ENCODE results near the gene MPLKIP. TPM values are rescaled to one million over a fixed set of nuclear protein-coding genes. Genes with fewer than 3 reads are reported as not detected.
"Not testable (repeated sequence)": the region's sequence is repeated elsewhere in the genome, so short reads cannot be mapped to it uniquely, and the experiment has no call there.

The MPLKIP gene
- total and polyA plus RNA-seq, 2 experiments from 2014 or later: 44.6 to 51.5 TPM

- H2AFZ ChIP-seq; H3K36me3 ChIP-seq (ENCODE audit: low read depth); H4K20me1 ChIP-seq (ENCODE audit: insufficient read depth); H3K9me3 ChIP-seq (ENCODE audit: low read depth); H3K4me1 ChIP-seq (ENCODE audit: insufficient read depth); H3K4me2 ChIP-seq (ENCODE audit: unreplicated experiment); DNase-seq; H3K27ac ChIP-seq; H3K79me2 ChIP-seq (ENCODE audit: insufficient read depth); H3K27me3 ChIP-seq (replicated peaks; ENCODE audit: insufficient read depth); H3K9me2 ChIP-seq (ENCODE audit: insufficient read depth); H3K4me3 ChIP-seq; in situ Hi-C loops (cut with MboI); H3K9ac ChIP-seq; H3F3A ChIP-seq (ENCODE audit: insufficient read depth): not testable (repeated sequence)
- 74 to 83% methylated on average over 3 of the region's 3 CpGs for WGBS, 2 experiments (ENCODE audit: low coverage in 1 of 2, low lambda C conversion rate in 2 of 2, missing lambda C conversion rate in 2 of 2)
These were observed 33.8 kb upstream of the MPLKIP start for GRCh38 chr7:40168266-40168665.

DNA sequence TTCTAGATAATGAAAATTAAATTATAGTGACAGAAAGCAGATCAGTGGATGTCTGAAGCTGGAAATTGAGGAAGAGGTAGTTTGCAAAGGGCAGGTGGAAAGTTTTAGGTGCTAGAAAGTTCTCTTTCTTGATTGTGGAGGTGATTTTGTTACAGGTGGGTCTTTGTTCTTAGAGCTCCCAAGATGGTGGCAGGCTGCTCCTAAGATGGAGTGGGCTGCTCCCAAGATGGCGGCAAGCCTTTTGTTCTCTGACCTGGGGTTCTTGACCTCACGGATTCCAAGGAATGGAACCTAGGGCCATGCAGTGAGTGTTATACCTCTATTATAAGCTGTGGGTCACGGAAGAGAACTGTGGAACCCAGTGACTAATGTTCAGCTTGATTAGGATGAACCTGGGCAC lies 32.9 kb upstream of the MPLKIP start:
- no peaks in the 10 kb centered on the region for H3F3A ChIP-seq (ENCODE audit: insufficient read depth)
- no peaks in the 10 kb centered on the region for H3K4me1 ChIP-seq (ENCODE audit: insufficient read depth)
- in situ Hi-C loops (cut with MboI): no loop called here

DNA sequence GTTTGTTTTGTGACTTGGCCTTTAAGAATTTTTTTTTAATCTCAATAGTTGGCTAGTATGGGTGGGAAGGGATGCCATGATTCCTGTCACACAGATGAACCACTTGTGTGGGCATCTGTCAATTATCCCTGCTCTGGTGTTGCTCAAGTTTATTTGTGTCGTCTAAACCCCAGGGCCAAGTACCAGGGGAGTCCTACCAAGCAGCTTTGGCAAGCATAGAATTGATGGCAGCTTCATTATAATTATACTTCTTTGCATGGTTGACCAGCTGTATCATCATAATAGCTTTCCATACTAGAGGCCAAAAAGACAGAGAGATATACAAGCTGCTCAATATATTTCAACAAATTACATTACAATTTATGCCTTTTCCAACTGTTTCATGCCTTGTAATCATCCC lies 30.8 kb upstream of the MPLKIP start:
- WGBS, 2 experiments (ENCODE audit: low coverage in 1 of 2, low lambda C conversion rate in 2 of 2, missing lambda C conversion rate in 2 of 2): 0 to 4% methylated on average over 1 of the region's 1 CpG
- Histone ChIP-seq H3K36me3 (ENCODE audit: low read depth) (no peaks in the 10 kb centered on the region), H3F3A (ENCODE audit: insufficient read depth) (no peaks in the 10 kb centered on the region), H3K9me2 (ENCODE audit: insufficient read depth) (no peaks in the 10 kb centered on the region), H3K27ac (no peak overlapping the region), H3K79me2 (ENCODE audit: insufficient read depth) (no peaks in the 10 kb centered on the region), H3K9ac (no peak overlapping the region), H3K4me3 (no peak overlapping the region), H3K4me1 (ENCODE audit: insufficient read depth) (no peaks in the 10 kb centered on the region), H2AFZ (no peak overlapping the region), H4K20me1 (ENCODE audit: insufficient read depth) (no peaks in the 10 kb centered on the region), H3K4me2 (ENCODE audit: unreplicated experiment) (no peak overlapping the region), H3K9me3 (ENCODE audit: low read depth) (no peaks in the 10 kb centered on the region), H3K27me3 (replicated peaks; ENCODE audit: insufficient read depth) (no peaks in the 10 kb centered on the region)
- no peak for DNase-seq
- TF ChIP-seq EZH2 (IDR thresholded peaks at IDR 0.05; ENCODE audit: insufficient read depth, poor library complexity, severe bottlenecking): no peak
- in situ Hi-C loops (cut with MboI): no loop called here

More for the DNA sequence above, 32.9 kb upstream of the MPLKIP start:
- Histone ChIP-seq H3K27ac (no peak overlapping the region), H3K4me2 (ENCODE audit: unreplicated experiment) (no peak overlapping the region), H2AFZ (no peak overlapping the region), H3K4me3 (no peak overlapping the region), H3K36me3 (ENCODE audit: low read depth) (no peaks in the 10 kb centered on the region), H3K9ac (no peak overlapping the region), H3K9me2 (ENCODE audit: insufficient read depth) (no peaks in the 10 kb centered on the region), H3K27me3 (replicated peaks; ENCODE audit: insufficient read depth) (no peaks in the 10 kb centered on the region), H4K20me1 (ENCODE audit: insufficient read depth) (no peaks in the 10 kb centered on the region), H3K9me3 (ENCODE audit: low read depth) (no peaks in the 10 kb centered on the region), H3K79me2 (ENCODE audit: insufficient read depth) (no peaks in the 10 kb centered on the region)
- 86 to 93% methylated on average over 3 of the region's 3 CpGs for WGBS, 2 experiments (ENCODE audit: low coverage in 1 of 2, low lambda C conversion rate in 2 of 2, missing lambda C conversion rate in 2 of 2)
- TF ChIP-seq EZH2 (IDR thresholded peaks at IDR 0.05; ENCODE audit: insufficient read depth, poor library complexity, severe bottlenecking) (no peak), EZH2phosphoT487 (IDR thresholded peaks at IDR 0.05; ENCODE audit: insufficient read depth, low read depth) (no peak)
- no peak for DNase-seq

DNA sequence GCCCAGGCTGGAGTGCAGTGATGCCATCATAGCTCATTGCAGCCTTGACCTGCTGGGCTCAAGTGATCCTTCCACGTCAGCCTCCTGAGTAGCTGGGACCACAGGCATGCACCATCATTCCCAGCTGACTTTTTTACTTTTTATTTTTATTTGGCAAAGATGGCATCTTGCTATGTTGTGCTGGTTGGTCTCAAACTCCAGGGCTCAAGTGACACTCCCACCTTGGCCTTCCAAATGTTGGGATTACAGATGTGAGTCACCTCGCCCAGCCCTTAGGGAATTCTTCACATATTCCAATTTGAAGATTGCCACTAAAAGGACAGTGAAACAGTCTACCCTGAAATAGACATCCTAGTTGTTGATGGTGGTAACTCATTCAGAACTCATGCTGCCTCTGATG lies 28.1 kb upstream of the MPLKIP start:
- no peaks in the 10 kb centered on the region for H3K79me2 ChIP-seq (ENCODE audit: insufficient read depth)
- H3K9me3 ChIP-seq (ENCODE audit: low read depth): no peaks in the 10 kb centered on the region
- no peaks in the 10 kb centered on the region for H3K36me3 ChIP-seq (ENCODE audit: low read depth)
- no peaks in the 10 kb centered on the region for H3F3A ChIP-seq (ENCODE audit: insufficient read depth)
- H3K9ac ChIP-seq: no peak overlapping the region
- WGBS, 2 experiments (ENCODE audit: low coverage in 1 of 2, low lambda C conversion rate in 2 of 2, missing lambda C conversion rate in 2 of 2): 83 to 84% methylated on average over 2 of the region's 2 CpGs
- no peaks in the 10 kb centered on the region for H3K27me3 ChIP-seq (replicated peaks; ENCODE audit: insufficient read depth)
- no peak for TF ChIP-seq EZH2 (IDR thresholded peaks at IDR 0.05; ENCODE audit: insufficient read depth, poor library complexity, severe bottlenecking)
- H3K9me2 ChIP-seq (ENCODE audit: insufficient read depth): no peaks in the 10 kb centered on the region
- H3K27ac ChIP-seq: no peak overlapping the region
- H3K4me2 ChIP-seq (ENCODE audit: unreplicated experiment): no peak overlapping the region
- peak; percentile 7 for DNase-seq
- no peaks in the 10 kb centered on the region for H3K4me1 ChIP-seq (ENCODE audit: insufficient read depth)
- H4K20me1 ChIP-seq (ENCODE audit: insufficient read depth): no peaks in the 10 kb centered on the region
- no peak overlapping the region for H2AFZ ChIP-seq
- in situ Hi-C loops (cut with MboI): no loop called here
- H3K4me3 ChIP-seq: no peak overlapping the region

DNA sequence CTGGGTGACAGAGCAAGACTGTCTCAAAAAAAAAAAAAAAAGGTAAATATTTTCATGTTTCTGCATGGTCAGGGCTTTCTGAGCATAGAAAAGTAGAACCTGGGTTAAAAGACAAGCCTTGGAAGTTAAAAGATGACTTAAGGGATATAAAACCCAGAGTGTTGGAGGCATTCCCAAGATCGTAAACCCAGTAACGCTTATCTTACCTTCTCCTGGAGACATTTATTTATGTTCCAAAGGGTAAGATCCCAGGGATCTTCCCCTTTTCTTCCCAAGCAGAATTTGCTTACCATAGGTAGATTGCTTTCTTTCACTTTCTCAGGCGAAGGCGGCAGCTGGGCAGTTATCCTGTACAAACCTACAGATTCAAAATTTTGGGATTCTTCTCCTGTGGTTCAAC lies 22.6 kb upstream of the MPLKIP start:
- no peak for DNase-seq
- no peaks in the 10 kb centered on the region for H3K36me3 ChIP-seq (ENCODE audit: low read depth)
- no peaks in the 10 kb centered on the region for H3K9me2 ChIP-seq (ENCODE audit: insufficient read depth)
- no peaks in the 10 kb centered on the region for H3F3A ChIP-seq (ENCODE audit: insufficient read depth)
- no peak overlapping the region for H3K4me3 ChIP-seq
- WGBS, 2 experiments (ENCODE audit: low coverage in 1 of 2, low lambda C conversion rate in 2 of 2, missing lambda C conversion rate in 2 of 2): 97 to 98% methylated on average over 4 of the region's 4 CpGs
- no peaks in the 10 kb centered on the region for H3K27me3 ChIP-seq (replicated peaks; ENCODE audit: insufficient read depth)
- TF ChIP-seq EZH2 (IDR thresholded peaks at IDR 0.05; ENCODE audit: insufficient read depth, poor library complexity, severe bottlenecking) (no peak), EZH2phosphoT487 (IDR thresholded peaks at IDR 0.05; ENCODE audit: insufficient read depth, low read depth) (no peak)
- no peaks in the 10 kb centered on the region for H4K20me1 ChIP-seq (ENCODE audit: insufficient read depth)
- no peaks in the 10 kb centered on the region for H3K9me3 ChIP-seq (ENCODE audit: low read depth)
- no peak overlapping the region for H2AFZ ChIP-seq
- H3K4me1 ChIP-seq (ENCODE audit: insufficient read depth): no peaks in the 10 kb centered on the region
- in situ Hi-C loops (cut with MboI): no loop called here
- no peak overlapping the region for H3K4me2 ChIP-seq (ENCODE audit: unreplicated experiment)
- H3K9ac ChIP-seq: no peak overlapping the region
- no peaks in the 10 kb centered on the region for H3K79me2 ChIP-seq (ENCODE audit: insufficient read depth)
- H3K27ac ChIP-seq: no peak overlapping the region
